ENCODE data around the gene KLHL14. TPM values are rescaled to one million over a fixed set of nuclear protein-coding genes. Genes with fewer than 3 reads are reported as not detected.

KLHL14 gene
- total RNA-seq, 1 experiment from 2014 or later: not detected

DNA sequence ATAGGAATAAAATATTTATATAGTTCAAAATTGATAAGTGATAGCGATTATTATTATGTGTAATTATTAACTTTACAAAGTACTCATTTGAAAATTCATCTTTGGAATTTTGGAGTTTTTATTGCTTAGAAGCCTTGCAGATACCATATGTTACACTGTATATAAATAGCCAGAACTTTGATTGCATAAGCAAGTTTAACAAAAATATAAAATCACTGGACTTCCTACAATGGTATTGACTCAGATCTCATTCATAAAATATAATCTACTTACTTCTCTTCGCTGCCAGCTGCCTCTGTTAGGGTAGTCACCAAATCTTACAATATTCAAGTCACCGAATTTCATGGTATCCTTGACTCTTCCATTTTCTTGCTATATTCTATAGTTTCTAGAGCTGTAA, 22.5 kb downstream of the KLHL14 start:
- DNase-seq: no peak
- Histone ChIP-seq H3K36me3 (no peaks in the 10 kb centered on the region), H3K9me3 (no peaks in the 10 kb centered on the region), H3K4me3 (no peak overlapping the region), H3K27me3 (no peaks in the 10 kb centered on the region)

DNA sequence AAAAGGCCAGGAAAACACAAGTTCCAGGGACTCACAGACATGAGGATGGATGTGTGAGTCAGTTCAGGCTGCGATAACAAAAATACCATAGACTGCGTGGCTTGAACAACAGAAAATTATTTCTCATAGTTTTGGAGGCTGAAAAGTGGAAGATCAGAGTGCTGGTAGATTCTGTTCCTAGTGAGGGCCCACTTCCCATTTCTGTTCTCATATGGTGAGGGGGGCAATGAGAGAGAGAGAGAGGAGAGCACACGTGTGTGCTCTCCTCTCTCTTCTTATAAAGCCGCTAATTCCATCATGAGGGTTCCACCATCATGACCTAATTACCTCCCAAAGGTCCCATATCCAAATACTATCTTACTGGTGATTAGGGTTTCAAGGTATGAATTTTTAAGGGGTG, 23.0 kb downstream of the KLHL14 start:
- Histone ChIP-seq H3K36me3 (no peaks in the 10 kb centered on the region), H3K27me3 (no peaks in the 10 kb centered on the region), H3K9me3 (no peaks in the 10 kb centered on the region), H3K4me3 (no peak overlapping the region)
- DNase-seq: no peak

DNA sequence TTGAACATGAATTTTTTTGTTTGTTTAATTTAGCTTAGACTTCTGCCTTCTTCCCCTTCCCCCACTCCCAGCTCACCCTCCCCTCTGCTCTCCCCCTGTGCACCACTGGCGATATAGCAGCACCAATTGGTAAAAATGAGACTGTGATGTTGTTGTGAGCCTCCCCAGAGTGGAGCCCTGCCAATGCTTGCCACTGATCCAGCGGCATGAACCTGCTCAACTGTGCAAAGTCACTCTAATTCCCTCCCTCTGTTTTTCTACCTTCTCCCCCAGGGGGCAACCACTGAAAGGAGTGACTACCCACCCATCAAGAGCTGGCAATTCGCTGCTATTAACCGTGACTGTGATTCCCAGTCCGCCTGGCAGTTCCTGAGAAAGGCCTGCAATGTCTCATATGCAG, 30.2 kb downstream of the KLHL14 start:
- DNase-seq: no peak
- Histone ChIP-seq H3K9me3 (no peaks in the 10 kb centered on the region), H3K27me3 (no peaks in the 10 kb centered on the region), H3K4me3 (no peak overlapping the region), H3K36me3 (no peaks in the 10 kb centered on the region)

DNA sequence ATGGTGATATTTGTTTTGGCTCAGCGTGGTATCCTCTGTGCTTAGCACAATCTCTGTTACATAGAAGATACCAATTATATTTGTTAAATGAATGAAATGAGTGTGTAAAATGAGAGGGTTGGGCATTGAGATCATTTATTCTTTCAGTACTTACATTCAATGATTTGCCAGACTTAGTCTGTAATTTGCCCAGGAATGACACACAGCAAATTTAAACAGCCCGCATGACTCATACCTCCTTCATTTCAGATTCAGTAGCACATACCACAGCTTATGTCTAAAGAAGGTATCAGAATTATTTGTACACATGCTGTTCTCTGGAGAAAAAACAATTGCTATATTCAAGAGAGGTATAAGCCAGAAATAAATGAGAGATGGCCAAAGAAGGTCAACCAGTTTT, 37.0 kb downstream of the KLHL14 start:
- no peaks in the 10 kb centered on the region for H3K36me3 ChIP-seq
- H3K27me3 ChIP-seq: no peaks in the 10 kb centered on the region; the same call in 1 of the 2 replicates
- H3K9me3 ChIP-seq: no peaks in the 10 kb centered on the region
- H3K4me3 ChIP-seq: no peak overlapping the region
- peak; percentile 18 for DNase-seq

DNA sequence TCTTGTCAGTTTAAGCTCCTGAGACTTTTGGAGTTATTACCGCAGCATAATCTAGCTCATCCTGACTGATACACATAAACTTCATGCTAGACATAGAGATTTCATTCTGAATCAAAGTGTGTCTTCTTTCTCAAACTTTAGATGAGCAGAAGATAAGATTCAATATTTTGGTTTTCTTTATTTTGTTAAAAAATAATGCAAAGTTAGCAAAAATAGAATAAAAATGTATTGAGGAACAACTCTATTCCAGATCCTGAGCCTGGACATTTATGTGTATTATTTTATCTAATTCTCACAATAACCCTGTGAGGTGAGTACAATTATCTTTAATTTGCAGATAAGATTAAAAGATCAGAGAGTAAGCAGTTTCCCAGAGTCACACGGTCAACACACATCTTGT, 38.4 kb downstream of the KLHL14 start:
- Histone ChIP-seq H3K27me3 (no peaks in the 10 kb centered on the region; the same call in 1 of the 2 replicates), H3K36me3 (no peaks in the 10 kb centered on the region), H3K4me3 (no peak overlapping the region), H3K9me3 (no peaks in the 10 kb centered on the region)
- no peak for DNase-seq

DNA sequence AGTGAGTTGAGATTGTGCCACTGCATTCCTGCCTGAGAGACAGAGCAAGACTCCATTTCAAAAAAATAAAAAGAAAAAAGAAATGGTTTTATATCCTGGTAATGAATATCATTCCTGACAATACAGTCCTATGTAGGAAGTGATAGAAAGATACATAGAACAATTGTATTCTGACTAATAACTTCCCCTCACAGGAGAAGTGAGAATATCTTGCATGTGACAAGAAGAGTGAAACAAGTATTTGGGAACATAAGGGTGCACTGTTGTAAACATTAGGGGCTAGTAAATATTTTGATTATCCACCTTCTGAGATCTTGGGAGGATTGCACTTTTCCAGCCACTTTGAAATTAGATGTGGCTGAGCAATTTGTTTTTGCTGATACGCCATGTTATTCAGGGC, 40.7 kb downstream of the KLHL14 start:
- no peaks in the 10 kb centered on the region for H3K9me3 ChIP-seq
- H3K27me3 ChIP-seq: no peaks in the 10 kb centered on the region; the same call in 1 of the 2 replicates
- no peak overlapping the region for H3K4me3 ChIP-seq
- H3K36me3 ChIP-seq: no peaks in the 10 kb centered on the region
- no peak for DNase-seq

DNA sequence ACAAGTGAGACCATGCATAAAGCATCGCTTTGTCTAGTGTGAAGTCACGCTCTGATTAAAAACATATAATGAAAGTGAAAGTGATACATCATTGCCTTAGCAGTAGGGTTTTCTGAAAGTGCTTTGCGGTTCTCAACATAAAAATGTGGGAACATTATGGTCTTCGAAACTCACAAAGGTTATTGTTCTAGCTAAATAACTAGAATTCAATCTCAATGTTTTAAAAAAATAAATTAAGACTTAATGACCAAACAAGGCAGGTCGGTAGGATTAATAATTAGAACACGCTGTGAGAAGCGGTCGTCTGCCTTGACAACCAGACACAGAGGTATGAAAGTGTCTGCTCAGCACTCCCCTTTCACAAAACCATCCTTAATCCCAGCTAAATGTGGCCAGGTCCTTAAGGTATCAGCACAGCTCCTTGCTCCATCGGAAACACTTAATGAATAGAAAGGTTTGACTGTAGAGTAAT, 42.2 kb downstream of the KLHL14 start:
- DNase-seq: no peak
- no peaks in the 10 kb centered on the region for H3K36me3 ChIP-seq
- H3K27me3 ChIP-seq: no peaks in the 10 kb centered on the region
- H3K4me3 ChIP-seq: peak overlapping the region; percentile 52
- H3K9me3 ChIP-seq: no peaks in the 10 kb centered on the region

DNA sequence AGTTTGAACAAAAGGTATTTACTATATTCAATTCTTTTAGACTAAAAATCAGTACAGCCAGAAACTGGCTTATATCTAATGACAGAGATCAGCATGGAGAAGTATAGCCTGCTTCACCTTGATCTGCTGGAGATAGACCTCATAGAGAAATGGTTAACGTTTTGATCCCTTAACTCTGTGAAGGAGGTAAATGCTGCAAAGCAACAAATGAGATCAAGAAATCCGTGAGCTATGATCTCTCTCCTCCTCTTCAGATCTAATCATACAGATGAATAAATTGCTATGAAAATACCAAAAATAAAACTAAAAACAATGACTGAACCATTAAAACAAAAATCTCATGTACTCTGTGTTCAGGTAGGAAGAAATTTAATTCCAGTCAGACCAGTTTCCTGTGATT, 42.8 kb downstream of the KLHL14 start:
- H3K9me3 ChIP-seq: no peaks in the 10 kb centered on the region
- H3K36me3 ChIP-seq: no peaks in the 10 kb centered on the region
- no peaks in the 10 kb centered on the region for H3K27me3 ChIP-seq
- no peak for DNase-seq
- H3K4me3 ChIP-seq: peak overlapping the region; percentile 52

DNA sequence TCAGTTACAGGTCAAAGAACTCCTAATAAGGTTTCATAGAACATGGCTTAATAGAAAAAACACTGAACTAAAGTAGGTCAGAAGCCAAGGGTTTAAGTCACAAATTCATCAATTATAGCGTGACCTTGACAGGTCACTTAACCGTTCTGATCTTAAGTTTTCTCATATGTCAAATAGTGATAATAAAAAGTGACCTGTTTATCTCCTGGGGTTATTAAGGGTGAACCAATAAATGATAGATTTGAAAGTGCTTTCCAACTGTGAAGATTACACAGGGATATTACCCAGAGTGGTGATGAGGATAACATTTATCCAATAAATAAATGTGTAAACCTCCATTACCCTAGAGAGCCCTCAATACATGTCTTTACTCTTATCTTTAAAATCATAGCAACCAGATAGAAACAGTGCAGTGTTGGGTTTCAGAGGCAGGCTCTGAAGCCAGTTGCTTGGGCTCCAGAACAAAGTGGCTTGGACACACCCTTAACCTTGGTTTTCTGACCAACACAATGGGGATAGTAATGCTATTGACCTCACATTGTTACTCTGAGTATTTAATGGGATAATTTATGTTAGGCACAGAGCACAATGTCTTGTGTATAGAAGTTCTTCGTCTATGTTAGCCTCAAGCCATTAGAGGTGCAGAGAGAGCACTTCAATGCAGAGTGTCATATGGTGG, 48.6 kb downstream of the KLHL14 start:
- Histone ChIP-seq H3K36me3 (no peaks in the 10 kb centered on the region), H3K4me3 (no peak overlapping the region), H3K9me3 (no peaks in the 10 kb centered on the region), H3K27me3 (no peaks in the 10 kb centered on the region)
- DNase-seq: no peak

DNA sequence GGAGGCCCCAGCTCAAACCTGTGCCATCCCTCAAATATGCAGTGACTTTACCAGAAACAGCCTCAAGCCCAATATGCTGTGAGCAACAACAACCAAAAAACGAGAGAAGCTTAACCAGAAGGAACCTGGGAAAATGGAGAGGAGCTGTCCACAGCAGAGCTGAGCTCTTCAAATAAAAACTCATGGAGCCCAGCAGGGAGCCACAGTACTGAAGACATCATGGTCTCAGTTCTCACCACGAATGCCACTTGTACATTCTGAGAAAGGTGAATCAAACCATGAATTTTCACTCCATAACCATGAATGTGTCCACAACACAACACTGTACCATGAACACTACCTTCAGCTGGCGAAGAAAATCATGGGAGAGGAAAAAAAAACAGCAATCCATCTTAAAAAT, 50.5 kb downstream of the KLHL14 start:
- Histone ChIP-seq H3K9me3 (no peaks in the 10 kb centered on the region), H3K27me3 (no peaks in the 10 kb centered on the region), H3K4me3 (no peak overlapping the region), H3K36me3 (no peaks in the 10 kb centered on the region)
- no peak for DNase-seq

DNA sequence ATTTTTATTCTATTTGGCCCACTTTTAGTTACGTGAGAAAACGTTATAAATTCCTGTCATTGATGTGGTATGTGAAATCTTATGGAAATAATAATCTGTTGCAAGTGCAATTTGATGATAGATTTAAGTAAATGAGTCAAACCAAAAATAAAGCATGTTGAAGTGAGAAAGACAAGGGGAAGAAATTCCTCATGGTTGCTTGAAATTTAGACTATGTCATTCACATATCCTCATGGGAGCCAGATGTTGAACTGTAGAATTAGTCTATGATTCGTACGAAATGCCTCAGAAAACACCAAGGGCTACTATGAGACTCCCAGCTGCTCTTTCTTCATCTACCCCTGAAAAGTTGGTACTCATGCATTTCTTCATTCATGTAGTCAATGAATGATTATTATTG, 55.7 kb downstream of the KLHL14 start:
- Histone ChIP-seq H3K4me3 (no peak overlapping the region), H3K36me3 (no peaks in the 10 kb centered on the region), H3K27me3 (no peaks in the 10 kb centered on the region), H3K9me3 (no peaks in the 10 kb centered on the region)
- DNase-seq: no peak

DNA sequence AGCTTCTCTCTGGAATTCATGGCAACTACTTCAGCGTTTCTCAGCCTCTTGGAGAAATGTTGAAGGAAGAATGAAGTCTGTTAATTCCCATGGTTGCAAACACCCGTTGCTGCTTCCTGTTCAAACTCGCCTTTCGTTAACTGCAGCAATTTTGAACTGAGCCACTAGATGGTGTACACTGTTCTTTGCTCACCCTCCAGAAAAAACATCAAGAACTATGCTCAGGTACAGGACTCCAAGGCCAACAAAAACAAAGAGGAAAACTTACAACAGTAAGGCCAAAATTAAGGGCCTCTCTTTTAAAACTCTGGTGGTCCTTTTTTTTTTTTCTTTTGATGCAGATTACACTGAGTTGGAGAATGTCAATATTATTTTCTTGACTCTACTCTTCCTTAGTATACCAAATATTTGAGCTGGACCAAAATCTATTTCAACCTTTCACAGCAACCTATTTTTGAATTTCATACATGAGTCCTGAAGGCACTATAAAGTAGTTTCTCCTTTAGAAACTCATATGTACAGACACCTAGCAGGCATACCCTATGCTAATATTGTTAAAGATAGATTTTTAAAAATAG, 58.2 kb downstream of the KLHL14 start:
- DNase-seq: no peak
- no peaks in the 10 kb centered on the region for H3K9me3 ChIP-seq

DNA sequence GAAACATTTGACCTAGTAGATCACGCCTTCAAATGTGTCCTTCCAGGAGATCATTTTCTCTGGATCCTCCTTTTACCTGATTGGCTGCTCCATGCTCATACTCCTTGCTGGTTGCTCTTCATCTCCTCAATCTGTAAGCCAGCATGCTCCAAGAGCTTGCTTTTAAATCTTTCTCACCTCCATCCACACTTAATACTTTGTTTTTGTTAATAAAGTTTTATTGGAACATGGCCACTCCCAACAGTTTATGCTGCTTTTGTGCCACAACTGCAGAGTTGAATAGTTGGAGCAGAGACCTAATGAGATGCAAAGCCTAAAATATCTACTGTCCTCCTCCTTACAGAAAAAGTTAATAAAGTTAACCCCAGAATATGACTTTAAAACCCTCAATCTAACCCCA, 60.0 kb downstream of the KLHL14 start:
- DNase-seq: no peak
- Histone ChIP-seq H3K36me3 (no peaks in the 10 kb centered on the region), H3K9me3 (no peaks in the 10 kb centered on the region), H3K27me3 (no peaks in the 10 kb centered on the region), H3K4me3 (no peak overlapping the region)

More for the DNA sequence above, 58.2 kb downstream of the KLHL14 start:
- H3K36me3 ChIP-seq: no peaks in the 10 kb centered on the region
- no peak overlapping the region for H3K4me3 ChIP-seq
- no peaks in the 10 kb centered on the region for H3K27me3 ChIP-seq

DNA sequence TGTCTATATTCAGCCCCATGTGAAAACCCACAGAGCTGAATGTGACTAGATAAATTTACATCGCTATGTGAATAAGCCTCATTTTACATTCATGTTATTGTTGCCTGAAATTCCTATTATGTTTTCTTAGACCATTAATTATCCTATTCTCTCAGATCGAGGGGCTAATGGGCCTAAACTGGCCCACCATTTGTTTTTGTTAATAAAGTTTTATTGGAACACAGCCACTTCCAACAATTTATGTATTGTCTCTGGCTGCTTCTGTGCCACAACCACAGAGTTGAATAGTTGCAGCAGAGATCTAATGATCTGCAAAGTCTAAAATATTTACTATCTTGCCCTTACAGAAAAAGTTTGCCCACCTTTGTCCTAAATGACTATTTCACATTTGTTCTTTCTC, 61.0 kb downstream of the KLHL14 start:
- no peak for DNase-seq
- Histone ChIP-seq H3K36me3 (no peaks in the 10 kb centered on the region), H3K9me3 (no peaks in the 10 kb centered on the region), H3K27me3 (no peaks in the 10 kb centered on the region), H3K4me3 (no peak overlapping the region)

DNA sequence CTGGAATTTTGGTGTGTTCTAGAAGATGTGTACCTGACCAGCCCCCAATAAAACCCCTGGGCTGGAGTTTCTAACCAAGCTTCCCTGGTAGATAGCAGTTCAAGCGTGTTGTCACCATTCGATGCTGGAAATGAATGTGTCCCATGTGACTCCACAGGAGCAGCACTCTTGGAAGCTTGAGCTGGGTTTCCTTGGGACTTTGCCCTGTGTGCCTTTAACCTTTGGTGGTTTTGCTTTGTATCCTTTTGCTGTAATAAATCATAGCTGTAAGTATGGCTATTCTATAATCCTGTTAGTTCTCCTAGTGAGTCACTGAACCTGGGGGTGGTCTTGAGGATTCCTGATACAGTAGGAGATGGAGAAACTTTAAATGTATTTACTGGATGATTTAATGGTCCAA, 65.2 kb downstream of the KLHL14 start:
- Histone ChIP-seq H3K4me3 (no peak overlapping the region), H3K9me3 (no peaks in the 10 kb centered on the region), H3K36me3 (no peaks in the 10 kb centered on the region), H3K27me3 (no peaks in the 10 kb centered on the region)
- DNase-seq: no peak

DNA sequence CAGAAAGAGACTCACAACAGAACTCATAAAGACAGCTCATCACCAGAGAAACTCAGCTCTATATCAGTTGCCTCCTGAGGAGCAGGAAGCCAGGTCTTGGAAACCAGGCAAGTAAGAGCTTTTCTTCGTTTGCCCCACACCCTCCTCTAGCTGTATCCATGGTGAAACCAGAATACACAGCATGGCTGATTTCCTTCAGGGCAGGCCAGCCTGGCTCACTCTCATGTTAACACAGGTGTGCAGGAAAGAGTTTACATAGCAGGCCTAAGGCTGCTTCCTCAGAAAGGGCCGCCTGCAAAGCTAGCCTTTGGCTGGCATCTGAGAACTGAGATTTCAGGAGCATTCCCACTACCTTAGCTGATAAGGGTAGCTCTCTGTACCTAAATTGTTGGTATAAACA, 65.7 kb downstream of the KLHL14 start:
- H3K9me3 ChIP-seq: no peaks in the 10 kb centered on the region
- H3K27me3 ChIP-seq: no peaks in the 10 kb centered on the region
- H3K4me3 ChIP-seq: no peak overlapping the region
- DNase-seq: no peak
- H3K36me3 ChIP-seq: no peaks in the 10 kb centered on the region

DNA sequence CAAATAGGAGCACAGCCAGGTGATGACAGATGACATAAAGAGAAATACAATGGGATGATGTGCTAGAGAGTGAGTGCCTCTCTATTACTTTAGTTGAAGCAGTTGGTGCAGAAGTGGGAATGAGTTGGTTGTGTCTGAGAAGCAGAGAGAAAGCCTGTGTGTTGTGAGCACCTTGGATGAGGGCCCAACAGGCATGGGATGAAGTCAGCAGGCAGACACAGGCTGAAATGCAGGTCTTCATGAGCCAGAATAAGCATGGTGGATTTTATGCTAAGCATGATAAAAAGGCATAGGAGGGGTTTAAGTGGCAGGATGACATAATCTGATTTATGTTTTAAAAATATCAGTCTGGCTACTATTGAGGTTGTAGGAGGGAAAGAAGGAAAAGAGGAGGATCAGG, 71.5 kb downstream of the KLHL14 start:
- no peaks in the 10 kb centered on the region for H3K27me3 ChIP-seq
- H3K36me3 ChIP-seq: no peaks in the 10 kb centered on the region
- DNase-seq: no peak
- no peaks in the 10 kb centered on the region for H3K9me3 ChIP-seq
- no peak overlapping the region for H3K4me3 ChIP-seq

DNA sequence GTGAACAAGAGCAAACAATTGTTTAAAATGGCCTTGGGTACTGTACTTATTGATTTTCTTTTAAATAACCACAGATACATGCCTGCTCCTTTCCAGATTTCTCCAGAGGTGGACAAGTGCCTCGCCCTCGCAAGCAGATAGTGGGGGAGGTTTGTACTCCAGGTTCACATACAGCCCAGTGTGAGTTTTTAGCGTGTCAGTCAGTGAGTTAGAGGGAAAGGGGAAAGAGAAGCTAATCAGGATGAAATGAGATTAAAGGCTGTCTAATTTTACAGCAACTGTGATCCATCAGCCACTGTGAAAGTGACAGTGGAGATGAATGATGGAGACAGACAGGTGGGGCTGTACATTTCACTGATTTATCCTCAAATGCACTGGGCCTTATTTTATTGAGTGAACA, 74.7 kb downstream of the KLHL14 start:
- no peak overlapping the region for H3K4me3 ChIP-seq
- no peaks in the 10 kb centered on the region for H3K9me3 ChIP-seq
- no peak for DNase-seq
- no peaks in the 10 kb centered on the region for H3K27me3 ChIP-seq
- H3K36me3 ChIP-seq: no peaks in the 10 kb centered on the region
